Measurements from ENCODE around the gene RABGAP1L. TPM values are rescaled to one million over a fixed set of nuclear protein-coding genes. Genes with fewer than 3 reads are reported as not detected.

The RABGAP1L gene
- total and polyA plus RNA-seq, 2 of the 4 experiments (the other 2 are of a cell fraction), result 7.9 to 26.7 TPM

GRCh38 chr1:174406421-174406820 is 247.1 kb downstream of the RABGAP1L start:
- H3K9ac ChIP-seq (ENCODE audit: low read depth, low read length), result no peak overlapping the region
- dilution Hi-C loops (cut with HindIII; ENCODE audit: low sequenced_read_pairs, unreplicated experiment) (no loop called here), intact Hi-C loops (cut with micrococcal nuclease) (no loop called here)

More at GRCh38 chr1:174406421-174406820, 247.1 kb downstream of the RABGAP1L start:
- ChIA-PET CTCF (no interaction called here), POLR2A (ENCODE audit: unreplicated experiment) (no interaction called here)
- H3K4me2 ChIP-seq (ENCODE audit: low read depth, low read length), result no peak overlapping the region
- H3K27ac ChIP-seq (ENCODE audit: insufficient read depth, low read length), result no peak overlapping the region
- H3K56ac ChIP-seq (ENCODE audit: extremely low read depth, insufficient read depth, low read length), result no peak overlapping the region
- H3K18ac ChIP-seq (ENCODE audit: low read depth, low read length), result no peak overlapping the region
- H4K8ac ChIP-seq (ENCODE audit: low read depth in 2 of 2, low read length in 2 of 2), result no peak overlapping the region
- H3K9me3 ChIP-seq (ENCODE audit: control insufficient read depth, insufficient read depth, low read length), result no peaks in the 10 kb centered on the region
- no peaks in the 10 kb centered on the region for H4K20me1 ChIP-seq (ENCODE audit: insufficient read depth, low read length)
- H2BK5ac ChIP-seq (ENCODE audit: low read depth, low read length, poor library complexity, severe bottlenecking), result no peak overlapping the region
- H2AK9ac ChIP-seq (replicated peaks; ENCODE audit: low read depth, low read length, poor library complexity), result no peak overlapping the region
- H4K5ac ChIP-seq (ENCODE audit: low read depth, low read length), result no peak overlapping the region
- H3K4me3 ChIP-seq (ENCODE audit: insufficient read depth, low read depth, low read length), result no peak overlapping the region
- no peak overlapping the region for H2BK20ac ChIP-seq (ENCODE audit: low read depth, low read length)
- TF ChIP-seq MAZ (IDR thresholded peaks at IDR 0.05; ENCODE audit: borderline replicate concordance, low read depth, low read length), result no peak
- TF ChIP-seq ELK1 (IDR thresholded peaks at IDR 0.05; ENCODE audit: borderline replicate concordance, low read depth, low read length), result no peak
- TF ChIP-seq SMC3 (IDR thresholded peaks at IDR 0.05; ENCODE audit: low read depth, low read length), result no peak
- no peak for TF ChIP-seq RFX5 (IDR thresholded peaks at IDR 0.05; ENCODE audit: low read depth, low read length)
- TF ChIP-seq USF2 (IDR thresholded peaks at IDR 0.05; ENCODE audit: low read depth, low read length), result no peak
- TF ChIP-seq MXI1 (IDR thresholded peaks at IDR 0.05; ENCODE audit: borderline replicate concordance, low read depth, low read length), result no peak
- no peak for TF ChIP-seq CTCF (conservative IDR thresholded peaks at IDR 0.05; ENCODE audit: low read depth, low read length)
- no peaks in the 10 kb centered on the region for H3K4me1 ChIP-seq (ENCODE audit: control insufficient read depth, insufficient read depth, low read length)
- BruUV-seq (replicated peaks), result no TSS peak
- H3K36me3 ChIP-seq (ENCODE audit: control insufficient read depth, insufficient read depth, low read length), result no peaks in the 10 kb centered on the region
- in situ Hi-C loops (cut with MboI; ENCODE audit: low sequenced_read_pairs), result no loop called here
- WGBS, 2 experiments (ENCODE audit: extremely low coverage in 2 of 2, insufficient read length in 1 of 2), result no CpG with 5 or more reads among the region's 4 CpGs
- ATAC-seq (ENCODE audit: low read depth) (no peak), DNase-seq (no peak)
- H3K27me3 ChIP-seq (ENCODE audit: control insufficient read depth, insufficient read depth, low read length), result no peaks in the 10 kb centered on the region
- H3K14ac ChIP-seq (replicated peaks; ENCODE audit: low read depth, low read length), result no peak overlapping the region
- no peak overlapping the region for H2BK15ac ChIP-seq (ENCODE audit: low read depth, low read length)
- H3K4ac ChIP-seq (ENCODE audit: low read depth, low read length), result no peak overlapping the region
- H3K9me1 ChIP-seq (ENCODE audit: insufficient read depth, low read length), result no peaks in the 10 kb centered on the region
- H3K23ac ChIP-seq (ENCODE audit: low read depth, low read length), result no peak overlapping the region
- H2AFZ ChIP-seq (replicated peaks; ENCODE audit: low read length, poor library complexity), result no peak overlapping the region
- no peak overlapping the region for H2BK120ac ChIP-seq (ENCODE audit: low read depth, low read length)
- no peaks in the 10 kb centered on the region for H3K79me1 ChIP-seq (ENCODE audit: low read depth in 1 of 2, low read length in 2 of 2)
- H2AK5ac ChIP-seq (ENCODE audit: low read depth, low read length), result no peak overlapping the region
- no peak overlapping the region for H4K91ac ChIP-seq (ENCODE audit: insufficient read depth, low read depth, low read length)
